ENCODE measurements around the gene JARID2.
A peak's percentile ranks its signal among the peaks of the same experiment; 100 is the strongest.

Gene JARID2

GRCh38 chr6:15338476-15338875, 92.6 kb downstream of the JARID2 start:
- peak; percentile 43 for DNase-seq

GRCh38 chr6:15339081-15339480, 93.2 kb downstream of the JARID2 start:
- DNase-seq = no peak

GRCh38 chr6:15340105-15340601, 94.3 kb downstream of the JARID2 start:
- DNase-seq = no peak

- peak; percentile 45 for DNase-seq
Observed at GRCh38 chr6:15340775-15341174, 94.9 kb downstream of the JARID2 start.

GRCh38 chr6:15341311-15342001, 95.6 kb downstream of the JARID2 start:
- peak; percentile 63 for DNase-seq

- no peak for DNase-seq
Observed at GRCh38 chr6:15342114-15342513, 96.2 kb downstream of the JARID2 start.

- peak; percentile 84 for DNase-seq
Observed at GRCh38 chr6:15343490-15344191, 97.8 kb downstream of the JARID2 start.

- DNase-seq = no peak
Observed at GRCh38 chr6:15344192-15344519, 98.3 kb downstream of the JARID2 start.

GRCh38 chr6:15344831-15345230, 99.0 kb downstream of the JARID2 start:
- peak; percentile 41 for DNase-seq

- no peak for DNase-seq
Observed at GRCh38 chr6:15346315-15346714, 100.4 kb downstream of the JARID2 start.

- DNase-seq = no peak
Observed at GRCh38 chr6:15348528-15348927, 102.7 kb downstream of the JARID2 start.

GRCh38 chr6:15349379-15349778, 103.5 kb downstream of the JARID2 start:
- no peak for DNase-seq

GRCh38 chr6:15350386-15351083, 104.7 kb downstream of the JARID2 start:
- no peak for DNase-seq

GRCh38 chr6:15351631-15352030, 105.8 kb downstream of the JARID2 start:
- no peak for DNase-seq

- DNase-seq = no peak
Observed at GRCh38 chr6:15352220-15352619, 106.4 kb downstream of the JARID2 start.

- no peak for DNase-seq
Observed at GRCh38 chr6:15352845-15353244, 107.0 kb downstream of the JARID2 start.

GRCh38 chr6:15355683-15356099, 109.8 kb downstream of the JARID2 start:
- DNase-seq = no peak

GRCh38 chr6:15356179-15356578, 110.3 kb downstream of the JARID2 start:
- no peak for DNase-seq

GRCh38 chr6:15356937-15357336, 111.1 kb downstream of the JARID2 start:
- no peak for DNase-seq

GRCh38 chr6:15357782-15358181, 111.9 kb downstream of the JARID2 start:
- DNase-seq = no peak

- DNase-seq = peak; percentile 62
Observed at GRCh38 chr6:15358579-15359327, 112.9 kb downstream of the JARID2 start.

- no peak for DNase-seq
Observed at GRCh38 chr6:15359335-15359862, 113.5 kb downstream of the JARID2 start.

- DNase-seq = no peak
Observed at GRCh38 chr6:15360300-15360699, 114.4 kb downstream of the JARID2 start.

Measured in hematopoietic multipotent progenitor cell treated with erythropoietin and hydrocortisone succinate and interleukin-3 and kit ligand, for 6 days (in vitro differentiated cells).